CD8-positive, alpha-beta memory T cell (primary cell): ENCODE measurements around the gene BIRC3. TPM values are rescaled to one million over a fixed set of nuclear protein-coding genes. Genes with fewer than 3 reads are reported as not detected.

Experiments
- CTCF ChIA-PET: fragments of 350-600 bp; sonication (Branson Sonifier 250); formaldehyde crosslinking; loops from one replicate; lab custom pipeline; 2021; ENCODE audit warnings: antibody characterized with exemption; lab: Charles Lee
- POLR2A ChIA-PET: fragments of 350-600 bp; sonication (Branson Sonifier 250); formaldehyde crosslinking; loops from one replicate; lab custom pipeline; 2021; ENCODE audit warnings: antibody characterized with exemption; lab: Charles Lee
- DNase-seq, 5 donors: peaks; one replicate each; pipeline versions ENCODE4 v3.0.0 to v3.0.0-alpha.2; 2020 to 2022; ENCODE audit warnings: mixed read lengths in 1 of 5
- H3K27ac ChIP-seq: one replicate; pipeline ENCODE4 v1.7.0; 2013; ENCODE audit warnings: low read depth, mild to moderate bottlenecking, low read length, moderate library complexity
- H3K27me3 ChIP-seq: 2 replicates; pipeline ENCODE4 v1.7.0; 2013; ENCODE audit warnings: low read length, mild to moderate bottlenecking; ENCODE audit not compliant: insufficient read depth, poor library complexity, severe bottlenecking
- H3K36me3 ChIP-seq: 2 replicates; pipeline ENCODE4 v1.7.0; 2013; ENCODE audit warnings: mild to moderate bottlenecking, low read length, moderate library complexity; ENCODE audit not compliant: insufficient read depth
- H3K4me1 ChIP-seq: 2 replicates; pipeline ENCODE4 v1.7.0; 2013; ENCODE audit warnings: mild to moderate bottlenecking, low read length, moderate library complexity; ENCODE audit not compliant: insufficient read depth
- H3K4me3 ChIP-seq: 2 replicates; pipeline ENCODE4 v1.7.0; 2013; ENCODE audit warnings: mild to moderate bottlenecking, low read length
- H3K9me3 ChIP-seq: 2 replicates; pipeline ENCODE4 v1.7.0; 2013; ENCODE audit warnings: mild to moderate bottlenecking, low read length
- H3K27ac Mint-ChIP-seq, 8 donors: one replicate each; pipeline ENCODE4 v1.8.0; 2020 to 2021; ENCODE audit warnings: mixed read lengths in 8 of 8, mild to moderate bottlenecking in 6 of 8, inconsistent platforms in 3 of 8, moderate library complexity in 3 of 8
- H3K27me3 Mint-ChIP-seq, 2 donors: one replicate each; pipeline ENCODE4 v1.8.0; 2020 to 2021; ENCODE audit warnings: mixed read lengths in 2 of 2, mild to moderate bottlenecking in 1 of 2, moderate library complexity in 1 of 2
- H3K36me3 Mint-ChIP-seq, 3 donors: one replicate each; pipeline ENCODE4 v1.8.0; 2020 to 2021; ENCODE audit warnings: mixed read lengths in 3 of 3, inconsistent platforms in 1 of 3, mild to moderate bottlenecking in 1 of 3
- H3K4me1 Mint-ChIP-seq, 3 donors: one replicate each; pipeline ENCODE4 v1.8.0; 2020 to 2021; ENCODE audit warnings: mixed read lengths in 3 of 3, inconsistent platforms in 1 of 3, mild to moderate bottlenecking in 1 of 3
- H3K4me3 Mint-ChIP-seq, 7 donors: one replicate each; pipeline ENCODE4 v1.8.0; 2020 to 2021; ENCODE audit warnings: mixed read lengths in 7 of 7, mild to moderate bottlenecking in 6 of 7, moderate library complexity in 4 of 7, inconsistent platforms in 2 of 7
- H3K9me3 Mint-ChIP-seq, 5 donors: one replicate each; pipeline ENCODE4 v1.8.0; 2020 to 2022; ENCODE audit warnings: mixed read lengths in 5 of 5, mild to moderate bottlenecking in 3 of 5, moderate library complexity in 2 of 5, inconsistent platforms in 1 of 5
- polyA plus RNA-seq: library from polyadenylated mRNA; unstranded; fragments of 300-500 nt; fragmentation: Illumina TruSeq; gene quantifications from one replicate; pipeline ENCODE4 v1.2.3, GENCODE V29; 2021
- total RNA-seq, 2 experiments: library from RNA; stranded (reverse); gene quantifications; one replicate each; pipeline ENCODE4 v1.2.3, GENCODE V29; 2021

The BIRC3 gene
- total and polyA plus RNA-seq, 3 experiments from 2014 or later: 36.7 to 199 (median 191) TPM

GRCh38 chr11:102378818-102379217 lies 61.5 kb downstream of the BIRC3 start:
- peaks cover 9 to 25% (median 21%) of the 10 kb centered on the region in 3 donors for H3K4me1 Mint-ChIP-seq
- Histone ChIP-seq H3K36me3 (peaks cover 25% of the 10 kb centered on the region), H3K9me3 (no peaks in the 10 kb centered on the region), H3K4me3 (no peak overlapping the region), H3K27me3 (no peaks in the 10 kb centered on the region), H3K4me1 (peaks cover 13% of the 10 kb centered on the region), H3K27ac (no peak overlapping the region)
- no peak overlapping the region for H3K4me3 Mint-ChIP-seq
- no peak for DNase-seq
- H3K27me3 Mint-ChIP-seq: no peaks in the 10 kb centered on the region
- H3K36me3 Mint-ChIP-seq: peaks cover 0 to 79% (median 30%) of the 10 kb centered on the region in 3 donors
- POLR2A ChIA-PET: no interaction called here
- CTCF ChIA-PET: interaction anchor here (4.5 kb wide), 1 partner anchor 12 kb away, joined by 31 read pairs; no protein-coding TSS in a partner anchor
- H3K27ac Mint-ChIP-seq: no peak overlapping the region
- H3K9me3 Mint-ChIP-seq: no peaks in the 10 kb centered on the region

- Histone ChIP-seq H3K4me1 (peaks cover 4% of the 10 kb centered on the region), H3K36me3 (peaks cover 19% of the 10 kb centered on the region), H3K4me3 (no peak overlapping the region), H3K9me3 (no peaks in the 10 kb centered on the region), H3K27me3 (no peaks in the 10 kb centered on the region), H3K27ac (no peak overlapping the region)
- Mint-ChIP-seq H3K36me3 (peaks cover 0 to 84% (median 23%) of the 10 kb centered on the region in 3 donors), H3K4me1 (peaks cover 6 to 22% (median 12%) of the 10 kb centered on the region in 3 donors), H3K9me3 (no peaks in the 10 kb centered on the region), H3K4me3 (no peak overlapping the region), H3K27me3 (no peaks in the 10 kb centered on the region), H3K27ac (peak overlapping the region in 1 of 8 donors; percentile 88)
- DNase-seq: no peak
- POLR2A ChIA-PET: no interaction called here
- CTCF ChIA-PET: interaction anchor here (1.5 to 4.5 kb wide), 2 partner anchors 9 to 48 kb away, joined by 3 to 31 read pairs; no protein-coding TSS in a partner anchor
Observed at GRCh38 chr11:102382384-102382783, 65.1 kb downstream of the BIRC3 start.

- Mint-ChIP-seq H3K4me1 (peaks cover 6 to 22% (median 12%) of the 10 kb centered on the region in 3 donors), H3K27ac (peak overlapping the region in 1 of 8 donors; percentile 3), H3K36me3 (peaks cover 0 to 77% (median 24%) of the 10 kb centered on the region in 3 donors), H3K27me3 (no peaks in the 10 kb centered on the region), H3K9me3 (no peaks in the 10 kb centered on the region), H3K4me3 (no peak overlapping the region)
- POLR2A ChIA-PET: no interaction called here
- Histone ChIP-seq H3K36me3 (peaks cover 6% of the 10 kb centered on the region), H3K4me1 (peaks cover 4% of the 10 kb centered on the region), H3K4me3 (no peak overlapping the region), H3K27me3 (no peaks in the 10 kb centered on the region), H3K9me3 (no peaks in the 10 kb centered on the region), H3K27ac (no peak overlapping the region)
- DNase-seq: no peak
- CTCF ChIA-PET: no interaction called here
Observed at GRCh38 chr11:102383839-102384238, 66.6 kb downstream of the BIRC3 start.

- Mint-ChIP-seq H3K4me3 (no peak overlapping the region), H3K9me3 (no peaks in the 10 kb centered on the region), H3K36me3 (peaks cover 0 to 77% (median 23%) of the 10 kb centered on the region in 3 donors), H3K4me1 (peaks cover 6 to 27% (median 12%) of the 10 kb centered on the region in 3 donors), H3K27me3 (no peaks in the 10 kb centered on the region), H3K27ac (peak overlapping the region in 2 of 8 donors; percentile 1 to 8)
- Histone ChIP-seq H3K4me1 (peaks cover 4% of the 10 kb centered on the region), H3K27ac (peak overlapping the region; percentile 29), H3K27me3 (no peaks in the 10 kb centered on the region), H3K9me3 (no peaks in the 10 kb centered on the region), H3K4me3 (no peak overlapping the region), H3K36me3 (peaks cover 3% of the 10 kb centered on the region)
- POLR2A ChIA-PET: no interaction called here
- no peak for DNase-seq
- CTCF ChIA-PET: no interaction called here
Observed at GRCh38 chr11:102384419-102385079, 67.3 kb downstream of the BIRC3 start.

GRCh38 chr11:102385085-102386007 lies 68.1 kb downstream of the BIRC3 start:
- Histone ChIP-seq H3K4me1 (peaks cover 7% of the 10 kb centered on the region), H3K9me3 (no peaks in the 10 kb centered on the region), H3K36me3 (no peaks in the 10 kb centered on the region), H3K27ac (peak overlapping the region; percentile 22), H3K27me3 (no peaks in the 10 kb centered on the region), H3K4me3 (no peak overlapping the region)
- Mint-ChIP-seq H3K4me3 (no peak overlapping the region), H3K27me3 (no peaks in the 10 kb centered on the region), H3K4me1 (peaks cover 6 to 29% (median 14%) of the 10 kb centered on the region in 3 donors), H3K27ac (peak overlapping the region in 5 of 8 donors; percentile 1 to 78 (median 30)), H3K9me3 (no peaks in the 10 kb centered on the region), H3K36me3 (peaks cover 0 to 72% (median 21%) of the 10 kb centered on the region in 3 donors)
- ChIA-PET POLR2A (no interaction called here), CTCF (no interaction called here)
- no peak for DNase-seq

- Mint-ChIP-seq H3K4me3 (no peak overlapping the region), H3K36me3 (peaks cover 0 to 69% (median 18%) of the 10 kb centered on the region in 3 donors), H3K27me3 (no peaks in the 10 kb centered on the region), H3K9me3 (no peaks in the 10 kb centered on the region), H3K27ac (peak overlapping the region in 6 of 8 donors; percentile 3 to 30 (median 26)), H3K4me1 (peaks cover 10 to 35% (median 21%) of the 10 kb centered on the region in 3 donors)
- peaks cover 16% of the 10 kb centered on the region for H3K4me1 ChIP-seq
- no peak overlapping the region for H3K27ac ChIP-seq
- no peak for DNase-seq
- no peaks in the 10 kb centered on the region for H3K36me3 ChIP-seq
- H3K9me3 ChIP-seq: no peaks in the 10 kb centered on the region
- H3K4me3 ChIP-seq: no peak overlapping the region
- POLR2A ChIA-PET: no interaction called here
- CTCF ChIA-PET: no interaction called here
- H3K27me3 ChIP-seq: no peaks in the 10 kb centered on the region
Observed at GRCh38 chr11:102386136-102386734, 69.0 kb downstream of the BIRC3 start.

GRCh38 chr11:102387043-102387781 lies 69.9 kb downstream of the BIRC3 start:
- CTCF ChIA-PET: interaction anchor here (0.8 to 0.9 kb wide), 2 partner anchors 16 to 107 kb away, joined by 3 read pairs; no protein-coding TSS in a partner anchor
- Histone ChIP-seq H3K4me1 (peaks cover 20% of the 10 kb centered on the region), H3K9me3 (no peaks in the 10 kb centered on the region), H3K27me3 (no peaks in the 10 kb centered on the region), H3K27ac (no peak overlapping the region), H3K4me3 (no peak overlapping the region), H3K36me3 (no peaks in the 10 kb centered on the region)
- Mint-ChIP-seq H3K36me3 (peaks cover 0 to 69% (median 14%) of the 10 kb centered on the region in 3 donors), H3K27ac (peak overlapping the region in 3 of 8 donors; percentile 15 to 25 (median 24)), H3K4me3 (no peak overlapping the region), H3K9me3 (no peaks in the 10 kb centered on the region), H3K4me1 (peaks cover 12 to 35% (median 21%) of the 10 kb centered on the region in 3 donors), H3K27me3 (no peaks in the 10 kb centered on the region)
- POLR2A ChIA-PET: no interaction called here
- DNase-seq: no peak
